Hematopoietic multipotent progenitor cell treated with erythropoietin and hydrocortisone succinate and interleukin-3 and kit ligand, for 17 days (in vitro differentiated cells): Measurements from ENCODE around the gene ZDHHC24.
"Not testable (repeated sequence)": the region's sequence is repeated elsewhere in the genome, so short reads cannot be mapped to it uniquely, and the experiment has no call there.

Experiments used
- DNase-seq: peaks from one replicate; pipeline ENCODE4 v3.0.0-alpha.2; 2015; ENCODE audit warnings: low spot score

The ZDHHC24 gene

GRCh38 chr11:66545701-66546367 lies at the start of gene ZDHHC24:
Gene ZDHHC24, minus strand, starts transcription at chr11:66546048. Its CDS starts 45 bp downstream, at chr11:66546003.
- peak; percentile 93 for DNase-seq

- peak; percentile 89 for DNase-seq
These were observed 49.5 kb upstream of the ZDHHC24 start for GRCh38 chr11:66595245-66595904.

GRCh38 chr11:66593650-66594049 lies 47.8 kb upstream of the ZDHHC24 start:
- DNase-seq, result peak; percentile 50

- DNase-seq, result no peak
These were observed 47.4 kb upstream of the ZDHHC24 start for GRCh38 chr11:66593303-66593635.

- peak; percentile 99 for DNase-seq
These were observed 46.8 kb upstream of the ZDHHC24 start, which contains the start of the genes CCDC87 and CCS for GRCh38 chr11:66592457-66593302. Gene CCDC87, minus strand, starts transcription at chr11:66593063. Its CDS starts 48 bp downstream, at chr11:66593015. Gene CCS, plus strand, starts transcription at chr11:66593185. Its CDS starts 77 bp downstream, at chr11:66593262.

GRCh38 chr11:66591175-66591574 lies 45.3 kb upstream of the ZDHHC24 start:
- no peak for DNase-seq

- DNase-seq, result no peak
These were observed 44.3 kb upstream of the ZDHHC24 start for GRCh38 chr11:66589996-66590675.

GRCh38 chr11:66589315-66589714 lies 43.5 kb upstream of the ZDHHC24 start:
- DNase-seq, result not testable (repeated sequence)

- DNase-seq, result no peak
These were observed 40.3 kb upstream of the ZDHHC24 start for GRCh38 chr11:66586136-66586535.

- DNase-seq, result not testable (repeated sequence)
These were observed 39.6 kb upstream of the ZDHHC24 start for GRCh38 chr11:66585447-66585846.

- DNase-seq, result not testable (repeated sequence)
These were observed 36.8 kb upstream of the ZDHHC24 start for GRCh38 chr11:66582565-66583147.

- DNase-seq, result no peak
These were observed 35.4 kb upstream of the ZDHHC24 start for GRCh38 chr11:66581261-66581660.

- no peak for DNase-seq
These were observed 35.0 kb upstream of the ZDHHC24 start for GRCh38 chr11:66580803-66581202.

GRCh38 chr11:66579017-66579606 lies 33.3 kb upstream of the ZDHHC24 start:
- DNase-seq, result peak; percentile 83

- DNase-seq, result no peak
These were observed 25.0 kb upstream of the ZDHHC24 start for GRCh38 chr11:66570850-66571180.

- no peak for DNase-seq
These were observed 24.4 kb upstream of the ZDHHC24 start for GRCh38 chr11:66570079-66570849.

- DNase-seq, result no peak
These were observed 23.2 kb upstream of the ZDHHC24 start for GRCh38 chr11:66569076-66569475.

- DNase-seq, result peak; percentile 73
These were observed 22.5 kb upstream of the ZDHHC24 start, which contains the start of gene CTSF for GRCh38 chr11:66568124-66568916. Gene CTSF, minus strand, starts transcription at chr11:66568606. Its CDS starts 120 bp downstream, at chr11:66568486.

GRCh38 chr11:66567787-66568123 lies 21.9 kb upstream of the ZDHHC24 start:
- DNase-seq, result no peak

- no peak for DNase-seq
These were observed 20.4 kb upstream of the ZDHHC24 start for GRCh38 chr11:66566221-66566620.
